ENCODE results near the gene STAC2. TPM values are rescaled to one million over a fixed set of nuclear protein-coding genes. Genes with fewer than 3 reads are reported as not detected.

STAC2 gene
- total RNA-seq, 2 donors from 2014 or later: 0.71 to 1.2 TPM

DNA sequence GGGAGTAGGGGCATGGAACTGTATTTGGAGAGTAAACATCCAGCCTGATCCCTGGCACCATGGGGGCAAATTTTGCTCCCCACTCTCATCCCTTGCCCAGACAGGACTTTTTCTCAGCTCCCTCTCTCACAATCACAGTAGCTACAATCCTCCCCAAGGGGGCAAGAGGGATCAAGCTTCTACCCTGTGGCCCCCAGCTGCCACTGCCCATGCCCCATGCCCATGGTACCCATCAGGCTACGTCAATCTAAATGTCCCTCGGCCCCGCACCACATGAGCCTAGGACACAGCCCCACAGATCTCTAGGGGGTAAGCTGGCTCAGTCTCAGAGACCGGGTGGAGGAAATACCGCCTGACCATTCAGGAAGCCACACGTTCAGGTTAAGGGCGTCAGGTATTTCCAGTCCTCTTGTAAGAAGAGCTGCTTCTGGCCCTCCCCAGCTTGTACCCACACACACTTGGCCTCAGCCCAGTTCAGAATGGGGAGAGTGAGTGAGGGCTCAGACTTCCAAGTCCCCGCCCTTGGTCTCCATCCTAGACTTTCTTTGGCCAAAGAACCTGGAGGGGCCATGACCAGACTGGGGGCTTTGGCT is 30.1 kb downstream of the STAC2 start:
- intact Hi-C loops (cut with DNase I): loop anchor here in 1 of 2 donors (10.0 kb wide), 1 partner anchor 421 kb away; no protein-coding TSS in a partner anchor
- no peak for DNase-seq (ENCODE audit: low spot score)

DNA sequence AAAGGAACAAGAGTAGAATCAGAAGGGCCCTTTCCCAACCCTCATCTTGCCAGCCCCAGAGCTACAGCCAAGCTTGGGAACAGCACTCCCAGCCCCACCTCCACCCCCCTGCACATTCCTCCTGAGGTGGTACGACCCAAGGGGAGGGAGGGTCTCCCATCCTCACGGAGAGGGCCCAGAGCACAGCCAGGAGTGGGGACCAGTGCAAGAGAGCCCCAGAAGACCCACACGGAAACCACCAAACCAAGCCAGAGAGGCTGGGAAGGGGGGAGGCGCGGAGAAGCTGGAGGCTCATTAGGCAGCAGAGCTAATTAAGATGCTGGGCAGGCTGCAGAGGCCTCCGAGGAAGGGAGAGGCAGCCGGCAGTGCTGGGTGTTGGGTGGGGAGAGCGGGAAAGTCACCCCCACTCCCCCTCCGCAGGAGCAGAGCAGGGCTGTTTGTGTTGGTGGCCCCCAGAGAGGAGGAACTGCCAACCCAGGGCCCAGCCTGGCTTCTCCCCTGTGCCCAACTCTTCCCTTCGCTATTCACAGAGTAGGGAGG is 30.7 kb downstream of the STAC2 start:
- intact Hi-C loops (cut with DNase I): loop anchor here in 1 of 2 donors (10.0 kb wide), 1 partner anchor 420 kb away; no protein-coding TSS in a partner anchor

DNA sequence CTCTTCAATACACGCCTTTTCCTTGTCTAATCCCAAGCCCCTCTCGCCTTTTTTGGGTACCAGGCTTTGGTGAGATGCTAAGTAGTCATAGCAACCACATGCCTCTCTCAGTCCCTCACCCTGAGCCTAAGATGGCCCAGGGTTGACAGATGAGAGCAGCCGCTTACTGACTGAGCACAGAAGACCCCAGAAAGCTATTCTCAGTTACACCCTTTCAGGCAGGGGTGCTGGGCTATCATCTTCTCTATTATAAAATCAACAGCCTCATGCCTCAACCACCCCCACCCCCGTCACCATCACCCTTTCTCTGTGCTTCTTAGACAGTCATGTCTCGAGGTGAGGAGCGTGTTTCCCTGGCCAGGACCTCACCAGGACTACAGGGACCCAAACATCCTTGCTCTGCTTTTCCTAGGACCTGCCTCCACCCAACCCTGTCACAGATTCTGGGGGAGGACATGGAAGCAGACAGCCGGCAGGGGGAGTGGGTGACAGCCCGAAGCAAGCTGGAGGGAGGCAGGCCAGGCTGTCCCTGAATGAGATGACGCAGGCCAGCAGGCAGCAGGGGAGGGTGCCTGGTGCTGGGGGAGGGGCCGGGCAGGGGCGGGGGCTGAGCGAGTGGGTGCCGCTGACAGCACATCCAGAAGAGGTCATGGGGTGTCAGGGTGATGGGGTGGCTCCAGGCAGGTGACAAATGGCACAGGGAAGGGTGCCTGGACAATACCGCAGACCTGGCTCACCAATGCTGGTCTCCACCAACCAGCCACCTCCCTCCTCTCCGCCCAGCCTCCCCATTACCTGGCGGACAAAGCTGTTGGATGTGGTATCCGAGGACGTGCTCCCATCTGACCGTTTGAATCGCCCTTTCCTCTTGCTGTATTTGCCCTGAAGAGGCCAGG is 31.4 kb downstream of the STAC2 start:
- intact Hi-C loops (cut with DNase I): loop anchor here in 1 of 2 donors (10.0 kb wide), 1 partner anchor 420 kb away; no protein-coding TSS in a partner anchor
- DNase-seq (ENCODE audit: low spot score): peak; percentile 91

More for the DNA sequence above, 30.7 kb downstream of the STAC2 start:
- no peak for DNase-seq (ENCODE audit: low spot score)

DNA sequence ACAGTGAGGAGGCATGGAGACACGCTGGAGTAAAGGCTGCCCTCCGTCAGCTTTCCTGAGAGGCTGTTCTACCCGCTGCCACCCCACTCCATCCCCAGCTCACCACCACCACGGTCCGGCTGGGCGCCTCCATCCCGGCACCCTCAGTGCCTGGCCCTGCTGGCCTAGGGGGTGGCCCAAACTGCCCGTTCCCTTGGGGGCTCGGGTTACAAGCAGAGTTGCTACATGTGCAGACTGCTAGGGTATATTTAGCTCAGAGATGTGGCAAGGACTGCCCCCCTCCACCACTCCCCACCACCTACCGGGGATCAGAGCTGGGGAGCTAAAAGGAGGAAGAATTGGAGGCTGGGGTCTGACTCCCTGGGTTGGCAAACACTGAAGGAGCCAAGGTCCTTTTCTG is 32.4 kb downstream of the STAC2 start:
- DNase-seq (ENCODE audit: low spot score): no peak
- intact Hi-C loops (cut with DNase I): loop anchor here in 1 of 2 donors (10.0 kb wide), 1 partner anchor 419 kb away; no protein-coding TSS in a partner anchor

DNA sequence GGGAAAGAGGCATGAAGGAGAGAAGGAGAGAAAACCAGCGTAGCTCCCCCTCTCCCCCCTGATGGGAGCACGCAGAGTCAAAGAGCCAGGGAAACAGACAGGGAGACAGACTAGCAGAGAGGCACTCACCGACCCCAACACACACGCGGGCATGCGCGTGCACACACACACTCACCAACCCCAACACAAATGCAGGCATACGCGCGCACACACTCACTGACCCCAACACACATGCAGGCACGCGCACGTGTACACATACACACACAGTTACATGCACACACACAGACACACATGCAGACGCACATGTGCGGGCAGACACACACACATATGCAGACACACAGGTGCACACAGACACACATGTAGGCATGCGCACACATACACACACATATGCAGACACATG is 32.8 kb downstream of the STAC2 start:
- intact Hi-C loops (cut with DNase I): loop anchor here in 1 of 2 donors (10.0 kb wide), 1 partner anchor 418 kb away; no protein-coding TSS in a partner anchor
- no peak for DNase-seq (ENCODE audit: low spot score)

DNA sequence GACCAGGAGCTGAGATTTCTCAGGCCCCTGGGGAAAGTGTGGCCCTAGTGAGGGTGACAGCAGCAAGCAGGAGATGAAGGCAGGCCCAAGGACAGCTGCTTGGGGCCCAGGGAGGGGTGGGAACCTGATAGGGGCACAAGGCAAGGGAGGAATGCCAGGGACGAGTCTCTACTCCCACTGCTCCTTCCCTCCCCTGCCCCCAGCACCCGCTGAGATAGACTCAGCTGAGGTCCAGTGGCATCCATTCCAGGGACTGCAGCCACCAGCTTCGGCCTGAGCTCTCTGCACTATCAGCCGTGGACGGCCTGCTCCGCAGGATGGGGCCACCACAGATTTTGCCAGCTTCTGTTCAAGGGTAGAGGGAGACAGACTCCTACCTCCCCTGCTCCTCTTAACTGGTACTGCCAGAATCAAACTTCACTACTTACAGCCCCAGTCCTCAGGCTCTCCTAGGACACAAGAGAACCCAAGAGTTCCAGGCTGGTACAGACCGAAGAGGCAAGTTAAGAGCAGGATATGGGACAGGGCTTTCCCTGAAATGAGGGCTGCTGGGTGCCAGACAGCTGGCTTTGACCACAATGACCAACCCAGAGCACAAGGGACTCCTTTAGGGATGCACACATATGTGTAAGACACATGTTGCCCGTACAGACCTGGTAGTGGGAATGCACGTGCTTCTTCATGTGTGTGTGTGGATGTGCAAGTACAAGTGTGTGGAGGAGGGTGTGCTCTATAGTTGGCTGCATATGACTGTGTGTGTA is 33.8 kb downstream of the STAC2 start:
- DNase-seq (ENCODE audit: low spot score): no peak
- intact Hi-C loops (cut with DNase I): loop anchor here in 1 of 2 donors (10.0 kb wide), 1 partner anchor 417 kb away; no protein-coding TSS in a partner anchor

DNA sequence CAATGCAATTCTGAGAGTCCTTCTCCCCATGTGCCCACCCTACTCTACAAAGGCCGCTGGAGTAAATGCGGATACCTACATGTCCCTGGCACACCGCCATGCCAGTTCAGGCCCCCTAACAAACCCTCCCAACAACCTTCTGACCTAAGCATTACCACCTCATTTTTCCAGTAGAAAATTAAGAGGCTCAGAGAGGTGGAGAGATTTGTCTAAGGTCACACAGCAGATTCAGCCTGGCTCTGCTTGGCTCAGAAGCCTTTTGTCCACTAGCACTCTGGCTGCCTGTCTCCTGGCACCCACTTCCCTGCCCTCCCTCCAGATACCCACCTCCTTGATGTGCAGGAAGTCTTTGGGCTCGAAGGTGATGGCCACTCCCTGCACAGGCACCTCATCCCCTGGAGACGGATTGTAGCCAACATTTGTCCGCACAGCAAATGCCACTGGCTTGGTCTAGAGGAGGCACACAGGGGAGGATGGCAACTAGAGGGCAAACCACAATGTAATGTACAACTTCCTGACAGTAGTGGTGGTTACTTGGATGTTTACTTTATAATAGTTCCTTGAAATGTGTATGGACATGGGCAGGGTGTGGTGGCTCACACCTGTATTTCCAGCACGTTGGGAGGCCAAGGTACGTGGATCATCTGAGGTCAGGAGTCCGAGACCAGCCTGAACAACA is 38.5 kb downstream of the STAC2 start:
- intact Hi-C loops (cut with DNase I): no loop called here
- DNase-seq (ENCODE audit: low spot score): no peak

DNA sequence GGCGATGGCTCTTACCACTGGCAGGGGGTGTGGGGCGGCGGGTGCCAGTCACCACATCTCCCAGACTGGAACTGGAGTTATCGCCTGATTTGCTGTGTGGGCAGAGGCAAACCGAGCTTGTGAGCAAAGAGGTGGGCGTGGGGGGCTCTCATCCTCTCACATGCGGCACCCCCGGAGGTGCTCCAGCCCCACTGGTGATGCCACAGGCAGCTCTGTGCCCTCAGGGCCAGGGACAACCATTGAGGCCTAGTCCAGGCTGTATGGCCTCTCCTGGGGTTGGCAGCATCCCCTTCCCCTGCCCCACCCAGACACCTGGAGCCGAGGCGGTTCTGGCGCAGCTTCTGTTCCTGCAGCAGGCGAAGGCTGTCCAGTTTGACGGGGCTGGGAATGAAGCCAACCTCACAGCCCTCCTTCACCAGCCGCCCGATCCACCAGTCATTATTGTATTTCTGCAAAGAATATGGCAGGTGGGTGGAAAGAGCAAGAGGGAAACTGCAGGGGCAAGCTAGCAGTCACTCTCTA is 39.2 kb downstream of the STAC2 start:
- no peak for DNase-seq (ENCODE audit: low spot score)
- intact Hi-C loops (cut with DNase I): no loop called here

DNA sequence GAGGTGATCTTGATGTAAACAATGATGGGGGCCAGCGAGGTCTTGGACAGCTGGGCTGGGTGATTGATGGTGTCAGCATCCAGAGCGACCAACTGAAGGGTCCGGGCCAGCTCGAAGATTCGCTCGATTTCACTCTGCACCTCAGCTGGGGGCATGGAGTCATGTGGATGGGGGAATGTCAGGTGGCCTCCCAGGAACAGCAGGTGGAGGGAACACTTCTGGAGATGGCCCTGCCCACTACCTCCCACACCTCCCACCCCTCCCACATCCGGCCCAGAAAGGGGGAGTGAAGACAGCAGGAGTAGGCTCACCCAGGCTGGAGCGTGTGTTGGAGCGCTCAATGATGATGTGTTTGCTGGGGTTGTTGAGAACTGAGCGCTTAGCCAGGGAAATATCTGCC is 42.0 kb downstream of the STAC2 start:
- DNase-seq (ENCODE audit: low spot score): no peak
- intact Hi-C loops (cut with DNase I): no loop called here

DNA sequence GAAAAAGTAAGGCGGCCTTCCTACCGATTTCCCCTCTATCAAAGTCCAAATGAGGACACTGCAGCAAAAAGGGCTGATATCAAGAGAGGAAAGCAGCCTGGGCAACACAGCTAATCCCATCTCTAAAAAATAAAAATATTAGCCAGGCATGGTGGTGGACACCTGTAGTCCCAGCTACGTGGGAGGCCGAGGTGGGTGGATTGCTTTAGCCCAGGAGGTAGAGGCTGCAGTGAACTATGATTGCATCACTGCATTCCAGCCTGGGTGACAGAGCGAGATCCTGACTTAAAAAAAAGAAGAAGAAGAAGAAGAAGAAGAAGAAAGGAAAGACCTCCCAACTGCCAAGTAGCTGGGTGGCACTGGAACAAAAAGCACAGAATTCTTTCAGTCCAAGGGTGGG is 42.7 kb downstream of the STAC2 start:
- no peak for DNase-seq (ENCODE audit: low spot score)
- intact Hi-C loops (cut with DNase I): no loop called here

DNA sequence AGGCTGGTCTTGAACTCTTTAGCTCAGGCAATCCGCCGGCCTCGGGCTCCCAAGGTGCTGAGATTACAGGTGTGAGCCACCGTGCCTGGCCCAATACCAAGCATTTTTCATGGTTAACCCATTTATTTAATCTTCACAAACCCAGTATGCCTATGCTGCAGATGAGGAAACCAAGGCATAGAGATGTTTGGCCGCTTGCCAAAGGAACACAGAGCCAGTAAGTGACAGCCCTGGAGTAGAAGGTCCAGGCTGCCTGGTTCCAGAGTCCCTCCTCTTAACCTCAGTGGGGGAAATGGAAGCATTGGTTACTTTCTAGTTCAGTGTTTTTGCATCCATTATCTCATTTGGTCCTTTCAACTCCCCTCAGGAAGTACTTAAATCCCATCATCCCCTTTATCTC is 44.4 kb downstream of the STAC2 start:
- DNase-seq (ENCODE audit: low spot score): no peak
- intact Hi-C loops (cut with DNase I): no loop called here

DNA sequence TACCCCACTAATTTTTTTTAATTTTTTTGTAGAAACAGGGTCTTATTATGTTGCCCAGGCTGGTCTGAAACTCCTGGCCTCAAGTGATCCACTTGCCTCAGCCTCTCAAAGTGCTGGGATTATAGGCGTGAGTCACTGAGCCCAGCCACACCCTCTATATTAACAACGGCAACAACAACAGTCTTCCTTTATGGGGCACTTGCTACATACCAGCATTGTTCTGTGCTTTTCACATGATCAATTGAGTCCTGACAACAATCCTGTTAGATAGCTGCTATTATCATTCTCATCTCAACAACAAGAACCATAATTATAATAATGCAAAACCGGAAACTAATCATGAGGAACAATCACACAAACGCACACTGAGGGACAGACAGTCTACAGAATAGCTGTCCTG is 47.2 kb downstream of the STAC2 start:
- DNase-seq (ENCODE audit: low spot score): no peak
- intact Hi-C loops (cut with DNase I): no loop called here

DNA sequence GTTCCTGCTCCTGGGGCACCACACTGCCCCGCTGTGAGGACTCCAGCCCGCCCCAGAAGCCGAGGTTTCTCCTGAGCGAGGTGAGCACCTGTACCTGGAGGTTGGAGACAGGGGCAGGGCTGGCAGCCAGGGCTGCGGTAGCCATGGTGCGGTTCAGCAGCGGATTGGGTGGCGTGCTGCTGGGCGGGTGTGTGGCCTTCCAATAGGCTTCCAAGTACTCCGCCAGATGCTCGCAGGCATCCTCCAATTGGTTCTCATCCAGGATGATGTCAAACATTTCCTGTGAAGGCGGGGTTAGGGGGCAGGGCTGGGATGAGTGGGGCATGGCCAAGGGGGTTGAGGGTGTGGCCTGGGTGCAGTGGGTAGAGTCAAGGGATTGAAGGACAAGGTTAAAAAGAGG is 48.5 kb downstream of the STAC2 start:
- intact Hi-C loops (cut with DNase I): no loop called here
- DNase-seq (ENCODE audit: low spot score): no peak

DNA sequence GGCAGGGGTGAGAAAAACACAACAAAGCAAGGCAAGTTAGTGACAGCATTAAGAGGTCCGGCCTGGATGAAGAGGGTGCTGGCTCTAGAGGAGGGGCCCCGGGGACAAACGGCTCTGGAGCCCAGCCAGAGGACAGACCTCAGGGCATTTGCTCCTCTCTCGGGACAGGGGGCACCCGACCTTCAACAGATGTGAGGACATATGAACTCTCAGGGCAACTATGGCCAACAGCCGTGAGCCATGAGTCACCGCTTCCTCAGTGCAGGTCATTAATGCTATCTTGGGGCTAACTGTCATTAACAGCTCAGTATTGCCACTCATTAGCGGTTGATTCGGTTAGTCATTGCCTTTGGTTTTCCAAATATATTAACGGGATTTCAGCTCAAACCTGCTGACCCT is 50.1 kb downstream of the STAC2 start:
- intact Hi-C loops (cut with DNase I): no loop called here
- DNase-seq (ENCODE audit: low spot score): no peak

DNA sequence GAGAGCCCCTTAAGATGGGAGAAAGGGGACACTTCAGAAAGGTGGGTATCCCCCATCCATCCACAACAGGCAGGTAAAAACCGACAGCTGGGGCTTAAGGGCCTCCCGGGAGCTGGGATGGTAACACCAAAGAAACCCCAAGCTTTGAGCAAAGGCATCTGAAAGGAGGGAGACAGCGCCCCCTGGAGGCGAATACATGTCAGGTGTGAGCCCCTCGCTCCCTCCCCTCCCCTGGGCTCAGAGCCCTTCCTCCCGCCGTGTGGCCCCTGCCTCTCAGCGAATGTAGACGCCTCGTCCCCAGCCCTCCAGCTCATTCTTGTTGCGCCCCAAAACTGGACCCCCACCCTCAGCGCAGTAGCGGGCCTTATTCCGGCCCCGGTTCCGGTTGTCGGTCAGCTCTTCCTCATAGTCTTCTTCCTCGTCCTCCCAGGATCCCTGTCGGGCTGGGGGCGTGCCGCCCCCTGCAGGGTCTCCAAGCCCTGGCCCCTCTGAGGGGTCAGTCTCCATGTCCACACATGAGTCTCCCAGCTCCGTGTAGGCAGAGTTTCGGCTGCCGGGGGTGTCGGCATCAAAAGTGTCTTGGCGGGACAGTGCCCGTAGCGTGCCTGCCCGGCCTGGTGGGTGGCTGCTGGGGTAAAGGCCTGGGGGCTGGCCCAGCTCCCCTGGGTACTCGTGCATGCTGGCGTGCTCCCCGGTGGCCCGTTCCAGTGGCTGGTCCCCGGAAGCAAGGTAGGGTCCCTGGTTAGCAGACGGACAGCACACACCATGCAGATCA is 50.6 kb downstream of the STAC2 start:
- intact Hi-C loops (cut with DNase I): no loop called here

DNA sequence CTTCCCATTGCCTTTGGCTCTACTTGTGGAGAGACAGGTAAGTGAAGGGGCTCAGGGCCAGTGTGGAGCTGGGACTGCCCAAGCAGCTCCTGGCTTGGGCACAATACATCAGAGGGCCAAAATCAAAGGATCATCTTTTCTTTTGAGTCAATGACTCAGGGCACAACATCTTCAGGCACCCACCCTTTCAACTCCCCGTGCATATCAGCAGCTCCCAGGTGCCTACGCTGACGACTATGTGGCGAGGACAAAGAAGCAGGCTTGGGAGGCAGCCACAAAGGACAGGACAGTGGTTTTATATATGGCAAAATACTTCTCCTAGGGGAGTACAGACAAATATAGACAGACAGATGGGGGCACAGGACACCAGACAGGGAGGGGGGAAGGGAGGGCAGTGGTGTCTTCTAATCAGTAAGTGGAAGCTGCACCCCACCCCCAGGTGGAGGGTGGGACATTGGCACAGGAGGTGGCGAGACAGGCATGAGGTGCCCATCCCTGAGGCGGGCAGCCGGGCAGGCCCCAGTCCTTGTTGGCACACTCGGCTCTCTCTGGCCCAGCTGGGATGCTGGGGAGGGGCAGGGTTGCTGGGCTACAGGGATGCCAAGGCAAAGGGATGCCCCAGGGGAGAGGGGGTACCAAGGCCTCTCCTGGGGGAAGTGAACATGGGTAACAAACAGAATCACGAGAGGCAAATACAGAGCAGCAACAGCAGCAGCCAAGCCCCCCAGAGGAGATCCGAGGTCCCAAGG is 52.0 kb downstream of the STAC2 start:
- DNase-seq (ENCODE audit: low spot score): no peak
- intact Hi-C loops (cut with DNase I): no loop called here

More for the DNA sequence above, 50.6 kb downstream of the STAC2 start:
- DNase-seq (ENCODE audit: low spot score): peak; percentile 92

DNA sequence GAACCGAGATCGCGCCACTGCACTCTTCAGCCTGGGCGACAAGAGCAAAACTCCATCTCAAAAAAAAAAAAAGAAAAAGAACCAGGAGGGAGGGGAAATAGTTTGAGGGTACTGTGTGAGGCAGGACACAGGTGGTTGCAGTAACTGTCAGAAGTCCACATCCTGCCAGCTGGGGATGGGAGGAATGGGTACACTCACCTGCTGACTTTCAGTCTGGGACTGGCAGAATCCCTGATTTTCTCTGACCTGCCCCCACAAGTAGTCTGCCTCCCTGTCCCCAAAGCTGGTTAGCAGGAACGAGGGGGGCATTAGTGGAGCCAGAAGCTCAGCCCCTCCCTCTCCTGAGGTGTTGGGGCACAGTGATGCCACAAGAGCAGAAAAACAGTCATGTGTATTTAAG is 52.7 kb downstream of the STAC2 start:
- DNase-seq (ENCODE audit: low spot score): no peak
- intact Hi-C loops (cut with DNase I): no loop called here
